22Rv1 (cell line): ENCODE results near the gene SPRN.

Experiments used
- CTCF ChIP-seq: fragments of 450-650 bp; IDR thresholded peaks from 2 replicates; pipeline ENCODE4 v1.5.1; 2017; ENCODE audit warnings: mild to moderate bottlenecking
- ZFX ChIP-seq: fragments of 450-650 bp; IDR thresholded peaks from 2 replicates; pipeline ENCODE4 v1.6.1; 2017; ENCODE audit warnings: antibody characterized with exemption, borderline replicate concordance

- TF ChIP-seq CTCF, result no peak
- no peak for TF ChIP-seq ZFX
Measured at GRCh38 chr10:133465191-133465949, 40.9 kb upstream of the SPRN start.
